ENCODE results near the gene ZAR1.
A peak's percentile ranks its signal among the peaks of the same experiment; 100 is the strongest.

ZAR1 gene

DNA sequence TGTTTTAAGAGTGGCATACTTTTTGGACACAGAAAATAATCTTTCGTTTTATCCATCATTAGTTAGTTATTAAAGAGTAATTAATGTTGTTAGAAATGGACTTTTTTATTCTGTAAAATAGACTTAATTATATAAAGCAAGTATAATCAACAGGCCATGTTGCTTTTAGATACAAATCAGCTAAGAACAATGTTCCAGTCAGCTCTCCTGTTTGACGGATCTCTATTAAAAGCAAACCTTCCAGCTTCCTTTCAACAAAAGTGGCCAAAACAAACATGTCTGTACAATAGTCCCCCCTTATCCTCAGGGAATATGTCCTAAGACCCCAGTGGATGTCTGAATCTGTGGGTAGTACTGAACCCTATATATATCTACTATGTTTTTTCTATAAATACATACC, 11.8 kb upstream of the ZAR1 start:
- no peak for DNase-seq (ENCODE audit: extremely low spot score)
- CTCF ChIA-PET, result no interaction called here
- POLR2A ChIA-PET, result no interaction called here
- TF ChIP-seq LEF1 (IDR thresholded peaks at IDR 0.05; ENCODE audit: borderline replicate concordance) (no peak), FOXA1 (IDR thresholded peaks at IDR 0.05) (no peak), SUZ12 (IDR thresholded peaks at IDR 0.05) (no peak), CTBP1 (IDR thresholded peaks at IDR 0.05; ENCODE audit: borderline replicate concordance) (no peak), ARNT (IDR thresholded peaks at IDR 0.05) (no peak), NFRKB (IDR thresholded peaks at IDR 0.05) (no peak), TARDBP (IDR thresholded peaks at IDR 0.05) (no peak), ELF4 (IDR thresholded peaks at IDR 0.05) (no peak), FOXM1 (IDR thresholded peaks at IDR 0.05; ENCODE audit: borderline replicate concordance) (no peak), SP1 (IDR thresholded peaks at IDR 0.05) (no peak), HDGF (IDR thresholded peaks at IDR 0.05; ENCODE audit: borderline replicate concordance) (no peak), BHLHE40 (IDR thresholded peaks at IDR 0.05; ENCODE audit: borderline replicate concordance) (no peak), ZNF384 (IDR thresholded peaks at IDR 0.05) (no peak)
- TF ChIP-seq, protein P1, sequence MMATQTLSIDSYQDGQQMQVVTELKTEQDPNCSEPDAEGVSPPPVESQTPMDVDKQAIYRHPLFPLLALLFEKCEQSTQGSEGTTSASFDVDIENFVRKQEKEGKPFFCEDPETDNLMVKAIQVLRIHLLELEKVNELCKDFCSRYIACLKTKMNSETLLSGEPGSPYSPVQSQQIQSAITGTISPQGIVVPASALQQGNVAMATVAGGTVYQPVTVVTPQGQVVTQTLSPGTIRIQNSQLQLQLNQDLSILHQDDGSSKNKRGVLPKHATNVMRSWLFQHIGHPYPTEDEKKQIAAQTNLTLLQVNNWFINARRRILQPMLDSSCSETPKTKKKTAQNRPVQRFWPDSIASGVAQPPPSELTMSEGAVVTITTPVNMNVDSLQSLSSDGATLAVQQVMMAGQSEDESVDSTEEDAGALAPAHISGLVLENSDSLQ (IDR thresholded peaks at IDR 0.05), result no peak

DNA sequence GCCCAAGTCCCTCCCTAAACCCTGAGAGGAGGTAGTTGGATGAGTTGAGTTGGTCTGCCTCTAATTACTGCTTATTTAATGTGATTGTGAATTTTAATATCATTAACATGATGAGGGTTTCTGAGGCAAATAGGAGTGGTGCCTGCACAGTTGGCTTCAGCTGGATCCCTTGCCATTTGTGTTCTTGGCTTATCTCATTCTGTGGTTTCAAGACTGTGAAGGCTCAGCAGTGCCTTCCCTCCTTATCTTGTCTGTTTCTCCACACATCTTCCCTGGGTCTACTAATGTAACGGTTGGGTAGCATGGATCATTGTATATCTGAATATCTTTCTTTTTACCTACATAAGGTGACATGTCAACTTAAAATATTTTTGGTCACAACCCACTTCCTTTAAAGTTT, 8.5 kb upstream of the ZAR1 start:
- ChIA-PET POLR2A (no interaction called here), CTCF (no interaction called here)
- no peak for DNase-seq (ENCODE audit: extremely low spot score)
- no peak for TF ChIP-seq TARDBP (IDR thresholded peaks at IDR 0.05)
- TF ChIP-seq LEF1 (IDR thresholded peaks at IDR 0.05; ENCODE audit: borderline replicate concordance), result no peak
- TF ChIP-seq ARNT (IDR thresholded peaks at IDR 0.05), result no peak
- no peak for TF ChIP-seq FOXK2 (IDR thresholded peaks at IDR 0.05)
- TF ChIP-seq NFRKB (IDR thresholded peaks at IDR 0.05), result no peak
- TF ChIP-seq, protein P1 (IDR thresholded peaks at IDR 0.05), result no peak
- TF ChIP-seq CTBP1 (IDR thresholded peaks at IDR 0.05; ENCODE audit: borderline replicate concordance), result no peak
- TF ChIP-seq SUZ12 (IDR thresholded peaks at IDR 0.05), result no peak
- no peak for TF ChIP-seq BHLHE40 (IDR thresholded peaks at IDR 0.05; ENCODE audit: borderline replicate concordance)
- no peak for TF ChIP-seq SP1 (IDR thresholded peaks at IDR 0.05)
- no peak for TF ChIP-seq HDGF (IDR thresholded peaks at IDR 0.05; ENCODE audit: borderline replicate concordance)
- no peak for TF ChIP-seq FOXM1 (IDR thresholded peaks at IDR 0.05; ENCODE audit: borderline replicate concordance)
- TF ChIP-seq ZNF384 (IDR thresholded peaks at IDR 0.05), result no peak
- TF ChIP-seq FOXA1 (IDR thresholded peaks at IDR 0.05), result no peak
- no peak for TF ChIP-seq ELF4 (IDR thresholded peaks at IDR 0.05)
- no peak for TF ChIP-seq L3MBTL2 (conservative IDR thresholded peaks at IDR 0.05)

GRCh38 chr4:48483006-48483776, 6.9 kb upstream of the ZAR1 start, which contains the start of gene SLC10A4:
Gene SLC10A4 (plus strand): TSS chr4:48483343. CDS start chr4:48483562, 219 bp downstream.
- ChIA-PET CTCF (interaction anchor here (0.7 to 1.1 kb wide), 2 partner anchors 10 to 165 kb away, joined by 3 read pairs; no protein-coding TSS in a partner anchor), POLR2A (no interaction called here)
- peak; percentile 52 for DNase-seq (ENCODE audit: extremely low spot score)
- TF ChIP-seq FOXA1 (IDR thresholded peaks at IDR 0.05) (no peak), TARDBP (IDR thresholded peaks at IDR 0.05) (no peak), SP1 (IDR thresholded peaks at IDR 0.05) (no peak), ELF4 (IDR thresholded peaks at IDR 0.05) (no peak), FOXK2 (IDR thresholded peaks at IDR 0.05) (no peak), ARNT (IDR thresholded peaks at IDR 0.05) (no peak), HDGF (IDR thresholded peaks at IDR 0.05; ENCODE audit: borderline replicate concordance) (no peak), L3MBTL2 (conservative IDR thresholded peaks at IDR 0.05) (no peak), SUZ12 (IDR thresholded peaks at IDR 0.05) (no peak), BHLHE40 (IDR thresholded peaks at IDR 0.05; ENCODE audit: borderline replicate concordance) (no peak), NFRKB (IDR thresholded peaks at IDR 0.05) (no peak), LEF1 (IDR thresholded peaks at IDR 0.05; ENCODE audit: borderline replicate concordance) (no peak), FOXM1 (IDR thresholded peaks at IDR 0.05; ENCODE audit: borderline replicate concordance) (no peak), CTBP1 (IDR thresholded peaks at IDR 0.05; ENCODE audit: borderline replicate concordance) (no peak), ZNF384 (IDR thresholded peaks at IDR 0.05) (no peak)
- TF ChIP-seq, protein P1 (IDR thresholded peaks at IDR 0.05), result no peak

DNA sequence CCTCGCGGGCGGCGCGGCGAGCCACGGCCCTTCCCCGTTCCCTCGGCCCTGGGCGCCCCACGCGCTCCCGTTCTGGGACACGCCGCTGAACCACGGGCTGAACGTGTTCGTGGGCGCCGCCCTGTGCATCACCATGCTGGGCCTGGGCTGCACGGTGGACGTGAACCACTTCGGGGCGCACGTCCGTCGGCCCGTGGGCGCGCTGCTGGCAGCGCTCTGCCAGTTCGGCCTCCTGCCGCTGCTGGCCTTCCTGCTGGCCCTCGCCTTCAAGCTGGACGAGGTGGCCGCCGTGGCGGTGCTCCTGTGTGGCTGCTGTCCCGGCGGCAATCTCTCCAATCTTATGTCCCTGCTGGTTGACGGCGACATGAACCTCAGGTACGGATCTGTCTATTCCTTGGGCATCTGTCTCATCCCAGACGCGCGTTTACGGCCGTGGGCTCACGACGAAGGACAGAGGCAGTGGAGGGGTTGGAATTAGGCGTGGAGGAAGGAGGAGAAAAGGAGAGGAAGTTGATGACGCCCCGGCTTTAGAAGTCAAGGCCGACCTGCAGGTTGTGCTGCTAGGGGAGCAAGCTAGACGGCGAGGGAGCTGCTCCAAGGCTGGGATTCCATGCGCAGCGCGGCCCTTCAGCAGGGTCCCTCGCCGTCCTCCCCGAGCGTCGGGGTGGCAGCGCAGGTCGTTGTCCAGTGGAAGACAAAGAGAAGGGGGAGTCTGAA, 6.1 kb upstream of the ZAR1 start:
- POLR2A ChIA-PET, result interaction anchor here (1.5 kb wide), 1 partner anchor 142 kb away, joined by 3 read pairs; no protein-coding TSS in a partner anchor
- no peak for DNase-seq (ENCODE audit: extremely low spot score)
- TF ChIP-seq FOXM1 (IDR thresholded peaks at IDR 0.05; ENCODE audit: borderline replicate concordance) (no peak), TARDBP (IDR thresholded peaks at IDR 0.05) (no peak), BHLHE40 (IDR thresholded peaks at IDR 0.05; ENCODE audit: borderline replicate concordance) (no peak), LEF1 (IDR thresholded peaks at IDR 0.05; ENCODE audit: borderline replicate concordance) (no peak), ARNT (IDR thresholded peaks at IDR 0.05) (no peak), FOXK2 (IDR thresholded peaks at IDR 0.05) (no peak), SUZ12 (IDR thresholded peaks at IDR 0.05) (no peak), NFRKB (IDR thresholded peaks at IDR 0.05) (no peak), SP1 (IDR thresholded peaks at IDR 0.05) (no peak)
- CTCF ChIA-PET, result no interaction called here

DNA sequence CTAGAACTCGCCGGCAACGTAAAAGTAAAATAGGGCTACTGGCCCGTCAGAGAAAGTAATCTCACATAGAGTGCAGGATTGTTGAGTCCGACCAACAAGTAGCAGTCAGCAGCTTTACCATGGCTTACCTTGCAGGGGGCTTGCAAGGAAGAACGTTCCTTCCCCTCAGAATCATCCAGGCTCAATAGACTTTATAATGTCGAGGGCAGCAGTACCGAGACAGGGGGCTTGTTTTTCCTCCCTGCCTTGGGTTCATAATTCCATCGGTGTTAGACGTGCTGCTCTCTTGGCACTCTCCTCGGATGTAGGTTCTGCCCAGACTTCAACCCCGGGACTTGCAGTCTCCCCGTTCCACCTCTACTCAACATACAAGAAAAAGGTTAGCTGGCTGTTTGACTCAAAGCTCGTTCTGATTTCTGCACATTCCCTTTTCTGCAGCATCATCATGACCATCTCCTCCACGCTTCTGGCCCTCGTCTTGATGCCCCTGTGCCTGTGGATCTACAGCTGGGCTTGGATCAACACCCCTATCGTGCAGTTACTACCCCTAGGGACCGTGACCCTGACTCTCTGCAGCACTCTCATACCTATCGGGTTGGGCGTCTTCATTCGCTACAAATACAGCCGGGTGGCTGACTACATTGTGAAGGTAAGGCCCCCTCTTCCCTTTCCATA, 5.4 kb upstream of the ZAR1 start:
- DNase-seq (ENCODE audit: extremely low spot score), result no peak
- no peak for TF ChIP-seq BHLHE40 (IDR thresholded peaks at IDR 0.05; ENCODE audit: borderline replicate concordance)
- no peak for TF ChIP-seq SUZ12 (IDR thresholded peaks at IDR 0.05)
- no peak for TF ChIP-seq CTBP1 (IDR thresholded peaks at IDR 0.05; ENCODE audit: borderline replicate concordance)
- TF ChIP-seq TARDBP (IDR thresholded peaks at IDR 0.05), result no peak
- TF ChIP-seq FOXA1 (IDR thresholded peaks at IDR 0.05), result no peak
- TF ChIP-seq ARNT (IDR thresholded peaks at IDR 0.05), result no peak
- TF ChIP-seq ELF4 (IDR thresholded peaks at IDR 0.05), result no peak
- no peak for TF ChIP-seq NFRKB (IDR thresholded peaks at IDR 0.05)
- no peak for TF ChIP-seq HDGF (IDR thresholded peaks at IDR 0.05; ENCODE audit: borderline replicate concordance)
- TF ChIP-seq SP1 (IDR thresholded peaks at IDR 0.05), result no peak
- TF ChIP-seq L3MBTL2 (conservative IDR thresholded peaks at IDR 0.05), result no peak
- TF ChIP-seq, protein P1 (IDR thresholded peaks at IDR 0.05), result no peak
- no peak for TF ChIP-seq FOXK2 (IDR thresholded peaks at IDR 0.05)
- no peak for TF ChIP-seq FOXM1 (IDR thresholded peaks at IDR 0.05; ENCODE audit: borderline replicate concordance)
- TF ChIP-seq LEF1 (IDR thresholded peaks at IDR 0.05; ENCODE audit: borderline replicate concordance), result no peak
- no peak for TF ChIP-seq ZNF384 (IDR thresholded peaks at IDR 0.05)
- ChIA-PET CTCF (no interaction called here), POLR2A (interaction anchor here (1.5 kb wide), 1 partner anchor 142 kb away, joined by 3 read pairs; no protein-coding TSS in a partner anchor)

All from HEK293T (cell line).